H4 (cell line): ENCODE measurements around the gene ADISSP. TPM values are rescaled to one million over a fixed set of nuclear protein-coding genes. Genes with fewer than 3 reads are reported as not detected.
A peak's percentile ranks its signal among the peaks of the same experiment; 100 is the strongest.

Experiments
- DNase-seq: peaks from one replicate; pipeline ENCODE4 v3.0.0-alpha.2; 2015; ENCODE audit warnings: low spot score
- total RNA-seq: library from RNA; depleted of rRNA; stranded (reverse); fragments of >200 nt; shearing (Covaris generic); gene quantifications from 2 replicates; pipeline ENCODE4 v1.2.3, GENCODE V29; 2014; rRNA removed

Gene ADISSP
- 38.3 and 38.9 TPM in 2 replicates for total RNA-seq

DNA sequence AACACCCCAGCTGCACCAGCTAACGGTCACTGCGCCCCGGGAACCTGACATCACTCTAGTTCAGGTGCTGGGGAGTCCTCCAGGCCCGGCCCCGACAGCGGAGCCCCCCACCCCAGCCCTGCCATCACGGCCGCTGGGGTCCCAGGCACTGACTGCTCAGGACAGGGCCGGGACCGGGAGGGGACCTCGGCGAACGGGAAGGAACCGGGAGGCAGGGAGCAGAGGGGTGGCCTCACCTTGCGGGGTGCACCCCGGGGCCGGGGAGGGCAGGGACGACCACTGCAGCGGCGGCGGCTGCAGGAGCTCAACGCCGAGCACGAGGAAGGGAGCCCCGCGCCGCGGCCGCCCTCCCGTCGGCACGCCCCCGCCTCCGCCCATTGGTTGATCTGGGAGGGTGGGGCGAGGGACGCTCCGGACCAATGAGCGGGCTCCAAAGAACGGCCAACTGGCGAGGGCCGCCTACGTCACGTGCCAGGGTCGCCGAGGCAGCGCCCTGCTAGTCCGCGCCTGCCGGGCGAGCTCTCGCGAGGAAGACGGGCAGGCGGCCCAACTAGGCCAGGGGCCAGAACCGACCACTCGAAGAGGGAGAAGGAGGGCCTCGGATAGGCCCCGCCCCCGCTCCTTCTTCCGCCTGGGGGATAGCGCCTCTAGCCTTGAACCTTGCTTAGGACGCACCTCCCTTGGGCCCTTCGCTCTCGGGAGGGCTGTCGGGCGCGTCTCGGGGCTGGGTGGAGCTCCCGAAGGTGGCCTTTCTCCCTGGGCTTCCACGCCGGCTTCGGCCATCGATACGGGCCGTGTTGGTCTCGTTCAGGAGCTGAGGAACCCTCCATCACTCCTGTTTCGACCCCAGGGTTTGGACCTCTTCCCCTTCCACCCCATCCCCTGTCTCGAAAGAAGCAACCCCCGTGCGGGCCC is at the start of gene ADISSP:
Gene ADISSP, minus strand, starts transcription at position 327 of the 915 bp plus-strand sequence. CDS start 7,653 bp downstream, outside the sequence.
- peak; percentile 98 for DNase-seq

DNA sequence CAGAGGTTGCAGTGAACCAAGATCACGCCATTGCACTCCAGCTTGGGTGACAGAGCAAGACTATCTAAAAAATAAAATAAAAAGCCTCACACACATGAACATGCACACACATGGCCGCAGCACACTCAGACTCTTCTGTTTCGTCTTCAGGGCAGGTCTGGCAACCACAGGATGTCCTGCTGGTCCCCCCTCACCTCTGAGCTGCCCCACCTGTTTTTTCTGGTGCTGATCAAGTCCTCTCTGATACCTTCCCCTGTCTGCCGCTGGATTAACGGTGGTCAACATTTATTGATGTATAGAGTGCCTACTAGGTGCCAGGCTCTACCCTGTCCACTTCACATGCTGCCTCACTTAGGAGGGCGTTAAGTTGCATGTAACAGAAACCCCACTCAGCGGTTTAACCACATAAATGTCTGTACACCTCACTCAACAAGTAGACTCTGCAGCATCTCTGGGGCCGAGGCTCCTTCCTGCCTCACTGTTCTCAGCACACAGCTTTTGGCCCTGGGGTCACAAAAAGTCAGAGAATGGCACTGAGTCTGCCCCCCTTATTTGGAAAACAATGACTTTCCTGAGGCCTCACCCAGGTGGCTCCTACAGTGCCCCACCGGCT is 48.3 kb upstream of the ADISSP start:
- DNase-seq, result no peak

DNA sequence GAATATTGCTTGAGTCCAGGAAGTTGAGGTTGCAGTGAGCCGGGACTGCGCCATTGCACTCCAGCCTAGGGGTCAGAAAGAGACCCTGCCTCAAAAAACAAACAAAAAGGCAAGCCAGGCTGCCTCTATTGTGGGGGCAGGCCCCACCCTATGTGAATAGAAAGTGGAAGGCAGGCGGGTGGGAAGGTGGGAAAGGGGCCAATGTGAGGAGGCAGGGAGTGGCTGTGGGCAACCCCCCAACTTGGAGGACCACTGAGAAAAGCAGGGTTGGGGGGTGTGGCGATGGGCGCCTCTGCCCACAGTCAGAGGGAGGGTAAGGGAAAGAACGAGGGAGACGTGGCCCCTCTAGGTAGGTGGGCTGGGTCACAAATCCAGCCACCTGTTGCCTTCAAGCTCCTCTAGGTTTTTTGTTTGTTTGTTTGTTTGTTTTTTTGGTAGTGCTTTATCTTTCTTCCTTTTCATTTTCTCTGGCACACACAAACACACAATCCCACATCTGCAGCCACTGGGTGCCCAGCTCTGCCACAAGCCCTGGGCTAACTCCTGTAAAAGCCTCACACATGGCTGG is 47.5 kb upstream of the ADISSP start:
- DNase-seq, result no peak

DNA sequence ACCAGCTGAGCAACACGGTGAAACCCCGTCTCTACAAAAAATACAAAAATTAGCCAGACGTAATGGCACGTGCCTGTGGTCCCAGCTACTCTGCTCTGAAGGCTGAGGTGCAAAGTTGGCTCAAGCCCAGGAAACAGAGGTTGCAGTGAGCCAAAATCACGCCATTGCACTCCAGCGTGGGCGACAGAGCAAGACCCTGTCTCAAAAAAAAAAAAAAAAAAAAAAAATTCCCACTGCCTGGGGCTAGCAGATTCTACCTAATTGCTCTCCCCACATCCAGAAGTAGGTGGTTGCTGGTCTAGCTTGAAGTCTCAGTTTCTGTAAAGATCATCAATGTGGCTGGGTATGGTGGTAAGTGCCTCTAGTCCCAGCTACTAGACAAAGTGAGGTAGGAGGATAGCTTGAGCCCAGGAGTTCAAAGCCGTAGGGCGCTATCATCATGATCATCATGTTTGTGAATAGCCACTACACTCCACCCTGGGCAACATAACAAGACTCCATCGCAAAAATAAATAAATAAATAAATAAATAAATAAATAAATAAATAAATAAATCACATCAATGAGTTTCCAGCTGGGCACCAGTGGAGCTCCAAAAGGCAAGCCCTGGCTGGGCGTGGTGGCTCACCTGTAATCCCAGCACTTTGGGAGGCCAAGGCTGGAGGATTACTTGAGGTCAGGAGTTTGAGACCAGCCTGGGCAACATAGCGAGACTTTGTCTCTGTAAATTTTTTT is 46.5 kb upstream of the ADISSP start:
- no peak for DNase-seq

DNA sequence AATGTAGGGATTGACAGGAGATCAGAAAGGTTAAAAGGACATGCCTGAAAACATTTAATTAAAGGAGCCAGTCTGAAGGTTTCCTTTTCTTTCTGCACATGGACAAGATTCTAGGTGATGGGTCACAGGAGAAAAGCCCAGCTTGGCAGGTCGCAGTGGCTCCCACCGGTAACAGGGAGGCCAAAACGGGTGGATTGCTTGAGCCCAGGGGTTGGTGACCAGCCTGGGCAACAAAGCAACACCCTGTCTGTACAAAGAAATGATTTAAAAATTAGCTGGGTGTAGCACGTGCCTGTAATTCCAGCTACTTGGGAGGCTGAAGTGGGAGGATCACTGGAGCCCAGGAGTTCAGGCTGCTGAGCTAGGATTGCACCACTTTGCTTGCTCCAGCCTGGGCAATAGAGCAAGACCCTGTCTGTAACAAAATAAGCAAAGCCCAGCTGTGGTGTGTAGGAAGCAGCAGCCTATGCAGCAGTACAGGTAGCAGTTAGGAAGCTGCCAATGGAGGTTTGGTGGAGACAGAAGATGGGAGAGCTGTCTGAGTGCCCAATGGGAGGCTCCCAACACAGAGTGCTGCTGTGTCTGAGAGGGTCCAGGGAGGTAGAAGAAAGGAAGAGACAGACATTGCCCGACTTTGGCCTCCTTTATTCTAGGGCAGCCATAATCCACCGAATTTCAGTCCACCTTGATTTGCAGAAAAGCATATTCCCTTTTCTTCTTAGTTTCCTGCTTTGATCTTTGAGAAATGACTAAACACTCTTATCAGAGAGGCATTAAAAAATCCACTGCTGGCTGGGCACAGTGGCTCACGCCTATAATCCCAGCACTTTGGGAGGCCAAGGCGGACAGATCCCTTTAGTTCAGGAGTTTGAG is 45.7 kb upstream of the ADISSP start:
- DNase-seq, result peak; percentile 3

- DNase-seq, result peak; percentile 2
These were observed 44.7 kb upstream of the ADISSP start for GRCh38 chr20:3812259-3812681.

GRCh38 chr20:3811467-3812258 is 44.1 kb upstream of the ADISSP start:
- peak; percentile 97 for DNase-seq

GRCh38 chr20:3808544-3808943 is 41.0 kb upstream of the ADISSP start:
- no peak for DNase-seq

- DNase-seq, result no peak
These were observed 37.2 kb upstream of the ADISSP start for GRCh38 chr20:3804781-3805180.

GRCh38 chr20:3804254-3804751 is 36.8 kb upstream of the ADISSP start:
- no peak for DNase-seq

- DNase-seq, result no peak
These were observed 36.3 kb upstream of the ADISSP start for GRCh38 chr20:3803854-3804253.

DNA sequence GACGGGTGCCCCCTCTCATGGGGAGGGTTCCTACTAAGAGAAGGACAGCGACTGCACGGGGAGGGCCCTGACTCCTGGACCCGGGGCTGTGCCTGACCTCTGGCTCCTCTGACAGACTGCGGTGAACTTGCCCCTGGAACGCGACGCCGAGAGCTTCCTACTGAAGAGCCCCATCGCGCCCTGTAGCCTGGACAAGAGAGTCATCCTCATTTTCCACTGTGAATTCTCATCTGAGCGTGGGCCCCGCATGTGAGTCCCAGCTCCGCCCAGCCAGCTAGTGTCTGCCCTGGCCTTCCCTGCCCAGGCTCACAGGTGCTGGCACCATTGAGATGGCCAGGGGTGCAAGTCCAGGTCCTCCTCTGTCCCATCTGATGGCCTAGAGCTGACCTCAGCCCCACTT is 35.7 kb upstream of the ADISSP start:
- DNase-seq, result no peak

DNA sequence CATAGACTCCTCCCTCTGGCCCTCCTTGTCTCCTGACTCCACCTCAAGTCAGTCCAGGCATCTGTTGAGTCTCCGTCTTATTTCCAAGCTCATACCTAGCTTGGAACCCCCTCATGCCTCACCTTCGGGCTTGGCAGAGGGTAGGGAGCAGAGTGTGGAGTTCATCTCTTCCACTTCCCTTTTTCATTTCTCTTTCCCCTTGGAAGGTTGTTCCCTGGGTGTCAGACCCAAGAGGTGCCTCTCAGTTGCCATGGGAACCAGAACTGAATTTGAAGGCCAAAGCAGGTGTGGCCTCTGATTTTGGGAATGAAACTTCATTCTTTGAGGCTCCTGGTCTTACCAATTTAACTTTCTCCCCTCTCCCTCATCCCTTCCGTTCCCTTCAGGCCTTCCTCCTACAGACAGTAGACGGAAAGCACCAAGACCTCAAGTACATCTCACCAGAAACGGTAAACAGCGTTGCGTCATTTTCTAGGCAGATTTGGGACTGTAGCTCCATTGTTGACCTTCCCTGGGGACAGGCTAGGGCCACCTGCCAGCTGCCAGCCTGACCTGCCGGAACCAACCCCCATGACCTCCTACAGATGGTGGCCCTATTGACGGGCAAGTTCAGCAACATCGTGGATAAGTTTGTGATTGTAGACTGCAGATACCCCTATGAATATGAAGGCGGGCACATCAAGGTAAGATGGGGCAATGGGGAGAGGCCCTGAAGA is 35.1 kb upstream of the ADISSP start:
- DNase-seq, result no peak

GRCh38 chr20:3801846-3802245 is 34.3 kb upstream of the ADISSP start:
- no peak for DNase-seq

- DNase-seq, result no peak
These were observed 33.7 kb upstream of the ADISSP start for GRCh38 chr20:3801299-3801698.

- no peak for DNase-seq
These were observed 33.3 kb upstream of the ADISSP start for GRCh38 chr20:3800878-3801260.

GRCh38 chr20:3800256-3800877 is 32.8 kb upstream of the ADISSP start:
- DNase-seq, result no peak

DNA sequence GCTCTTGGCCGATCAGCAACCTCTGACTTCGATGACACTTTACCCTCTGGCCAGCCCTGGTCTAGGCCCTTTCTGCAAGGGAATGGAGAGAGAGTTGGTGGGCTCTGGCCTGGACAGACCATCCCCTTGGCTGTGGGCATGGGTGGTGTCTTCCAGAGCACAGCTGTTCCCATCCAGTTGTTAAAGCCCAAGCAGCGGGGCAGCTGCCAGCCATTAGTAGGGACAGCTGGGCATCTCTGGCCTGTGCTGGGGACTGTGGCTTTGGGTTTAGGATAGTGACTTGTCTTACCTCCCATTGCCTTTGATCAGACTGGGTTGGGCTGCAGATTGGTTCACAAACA is 31.3 kb upstream of the ADISSP start:
- DNase-seq, result no peak

DNA sequence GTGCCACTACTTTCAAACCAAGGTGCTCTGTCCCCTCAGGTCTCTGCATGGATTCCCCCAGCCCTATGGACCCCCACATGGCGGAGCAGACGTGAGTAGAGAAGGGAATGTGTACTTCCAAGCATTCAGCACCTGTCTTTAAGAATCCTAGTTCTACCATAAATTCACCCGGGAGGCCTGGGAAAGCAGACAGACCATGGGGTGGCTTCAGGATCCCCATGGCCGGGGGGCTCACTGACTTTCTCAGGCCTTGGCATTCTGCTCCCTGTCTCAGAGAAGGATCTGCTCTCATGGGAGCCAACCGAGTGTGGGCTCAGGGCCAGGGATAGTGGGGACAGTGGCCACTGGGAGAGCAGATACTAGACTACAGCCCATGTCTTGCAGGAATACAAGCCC is 30.8 kb upstream of the ADISSP start:
- no peak for DNase-seq
